Activated B cell treated with CpG ODN at 0.5 μM for 24 hours (primary cell): ENCODE results near the gene C17orf107. TPM values are rescaled to one million over a fixed set of nuclear protein-coding genes. Genes with fewer than 3 reads are reported as not detected.
A peak's percentile ranks its signal among the peaks of the same experiment; 100 is the strongest.

Source experiments
- ATAC-seq: fragments of 200-7000 bp; cut with Tn5 transposase; one replicate; pipeline ENCODE4 v1.10.0; 2021; ENCODE audit warnings: low read depth, mild to moderate bottlenecking, moderate library complexity
- CTCF ChIA-PET: fragments of 350-600 bp; sonication (Branson Sonifier 250); formaldehyde crosslinking; loops from one replicate; lab custom pipeline; 2021; ENCODE audit warnings: antibody characterized with exemption; lab: Charles Lee
- POLR2A ChIA-PET: fragments of 350-600 bp; sonication (Branson Sonifier 250); formaldehyde crosslinking; loops from one replicate; lab custom pipeline; 2021; ENCODE audit warnings: antibody characterized with exemption; lab: Charles Lee
- DNase-seq: peaks from one replicate; pipeline ENCODE4 v3.0.0; 2022
- H3K27ac Mint-ChIP-seq: one replicate; pipeline ENCODE4 v1.8.0; 2020; ENCODE audit warnings: mixed read lengths
- H3K27me3 Mint-ChIP-seq: one replicate; pipeline ENCODE4 v1.8.0; 2021; ENCODE audit warnings: mixed read lengths
- H3K36me3 Mint-ChIP-seq: one replicate; pipeline ENCODE4 v1.8.0; 2021; ENCODE audit warnings: low read depth, mixed read lengths
- H3K4me1 Mint-ChIP-seq: one replicate; pipeline ENCODE4 v1.8.0; 2021; ENCODE audit warnings: mixed read lengths
- H3K4me3 Mint-ChIP-seq: one replicate; pipeline ENCODE4 v1.8.0; 2020; ENCODE audit warnings: mild to moderate bottlenecking, mixed read lengths
- H3K9me3 Mint-ChIP-seq: one replicate; pipeline ENCODE4 v1.8.0; 2020; ENCODE audit warnings: mixed read lengths
- intact Hi-C: fragments of 100-400 bp; cut with micrococcal nuclease; formaldehyde crosslinking; loops from one replicate; pipeline ENCODE4 v1.15.1; 2024
- total RNA-seq: library from RNA; stranded (reverse); gene quantifications from 2 replicates; pipeline ENCODE4 v1.2.3, GENCODE V29; 2022
- TF ChIP-seq, protein P1 (sequence below): fragments of 200-600 bp; IDR thresholded peaks from one replicate; pipeline ENCODE4 v1.8.0; 2022; ENCODE audit warnings: antibody characterized with exemption, mild to moderate bottlenecking

The C17orf107 gene
- total RNA-seq, 1 donor from 2014 or later = 1.8 TPM

DNA sequence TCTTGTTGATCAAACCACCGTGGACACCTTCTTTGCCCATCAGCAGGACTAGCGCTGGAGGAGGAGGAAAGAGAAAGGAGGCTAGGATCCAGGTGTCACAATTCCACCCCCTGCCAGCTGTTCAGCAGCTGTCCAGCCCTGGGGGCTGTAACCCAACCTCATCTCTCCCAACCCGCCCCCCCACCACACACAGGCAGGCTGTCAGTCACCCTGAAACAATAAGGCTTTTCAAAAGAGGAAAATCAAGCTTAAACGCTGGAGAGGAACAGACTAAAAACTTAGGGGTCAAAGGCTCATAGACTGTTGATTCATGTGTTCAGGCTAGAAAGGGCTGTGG is 46.6 kb downstream of the C17orf107 start:
- TF ChIP-seq, protein P1, sequence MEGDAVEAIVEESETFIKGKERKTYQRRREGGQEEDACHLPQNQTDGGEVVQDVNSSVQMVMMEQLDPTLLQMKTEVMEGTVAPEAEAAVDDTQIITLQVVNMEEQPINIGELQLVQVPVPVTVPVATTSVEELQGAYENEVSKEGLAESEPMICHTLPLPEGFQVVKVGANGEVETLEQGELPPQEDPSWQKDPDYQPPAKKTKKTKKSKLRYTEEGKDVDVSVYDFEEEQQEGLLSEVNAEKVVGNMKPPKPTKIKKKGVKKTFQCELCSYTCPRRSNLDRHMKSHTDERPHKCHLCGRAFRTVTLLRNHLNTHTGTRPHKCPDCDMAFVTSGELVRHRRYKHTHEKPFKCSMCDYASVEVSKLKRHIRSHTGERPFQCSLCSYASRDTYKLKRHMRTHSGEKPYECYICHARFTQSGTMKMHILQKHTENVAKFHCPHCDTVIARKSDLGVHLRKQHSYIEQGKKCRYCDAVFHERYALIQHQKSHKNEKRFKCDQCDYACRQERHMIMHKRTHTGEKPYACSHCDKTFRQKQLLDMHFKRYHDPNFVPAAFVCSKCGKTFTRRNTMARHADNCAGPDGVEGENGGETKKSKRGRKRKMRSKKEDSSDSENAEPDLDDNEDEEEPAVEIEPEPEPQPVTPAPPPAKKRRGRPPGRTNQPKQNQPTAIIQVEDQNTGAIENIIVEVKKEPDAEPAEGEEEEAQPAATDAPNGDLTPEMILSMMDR = no peak
- CTCF ChIA-PET = interaction anchor here (1.0 kb wide), 2 partner anchors 21 to 37 kb away, joined by 3 to 7 read pairs; partner anchors contain the start of gene SPAG7
- ATAC-seq = no peak

DNA sequence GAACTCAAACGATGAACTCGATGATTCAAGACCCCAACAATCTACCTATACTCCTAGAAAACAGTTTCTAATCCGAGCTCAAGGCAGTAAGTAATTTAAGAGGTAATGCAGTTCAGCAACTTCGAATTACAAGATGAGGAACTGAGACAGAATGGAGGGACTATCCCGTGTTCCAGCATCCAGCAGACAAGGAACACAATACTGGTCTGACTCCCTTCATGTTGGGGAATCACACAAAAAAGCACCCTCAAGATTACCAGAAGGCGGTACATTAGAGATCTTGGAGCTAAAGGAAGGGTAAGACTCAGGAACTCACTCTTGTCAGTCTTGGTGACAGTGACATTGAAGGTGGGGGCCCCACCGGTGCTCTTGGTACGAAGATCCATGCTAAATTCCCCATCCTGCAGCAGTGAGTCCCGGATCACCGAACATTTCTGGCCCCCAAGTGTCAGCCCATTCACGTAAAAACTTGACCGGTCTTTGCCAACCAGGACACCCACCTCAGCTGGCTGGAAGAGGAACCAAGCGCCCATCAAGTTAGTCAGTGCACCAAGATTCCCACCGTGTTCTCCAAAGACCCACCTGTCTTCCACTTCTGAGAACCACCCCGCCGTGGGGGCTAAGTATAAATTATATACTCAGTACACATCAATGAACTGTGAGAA is 47.1 kb downstream of the C17orf107 start:
- Mint-ChIP-seq H3K4me1 (peaks cover 69% of the 10 kb centered on the region), H3K27me3 (peaks cover 2% of the 10 kb centered on the region), H3K4me3 (peak overlapping the region; percentile 100), H3K36me3 (peaks cover 57% of the 10 kb centered on the region), H3K9me3 (no peaks in the 10 kb centered on the region), H3K27ac (peak overlapping the region; percentile 100)
- POLR2A ChIA-PET = interaction anchor here (0.6 to 12.1 kb wide), 19 partner anchors 7 to 1032 kb away, joined by 3 to 391 read pairs (median 6); partner anchors contain the start of genes ARRB2, C17orf107, CAMTA2 and CYB5D2
- no peak for DNase-seq
- CTCF ChIA-PET = interaction anchor here (1.0 kb wide), 2 partner anchors 21 to 37 kb away, joined by 3 to 7 read pairs; partner anchors contain the start of gene SPAG7
- ATAC-seq = no peak
- intact Hi-C loops = loop anchor here (5.0 to 10.0 kb wide), 6 partner anchors 139 to 1034 kb away; partner anchors contain the start of genes ATP2A3, MED11, NUP88 and PLD2
- TF ChIP-seq, protein P1 = no peak

More for the DNA sequence above, 46.6 kb downstream of the C17orf107 start:
- Mint-ChIP-seq H3K9me3 (no peaks in the 10 kb centered on the region), H3K4me1 (peaks cover 71% of the 10 kb centered on the region), H3K27me3 (peaks cover 2% of the 10 kb centered on the region), H3K4me3 (peak overlapping the region; percentile 100), H3K27ac (peak overlapping the region; percentile 100), H3K36me3 (peaks cover 61% of the 10 kb centered on the region)
- intact Hi-C loops = loop anchor here (5.0 to 10.0 kb wide), 6 partner anchors 139 to 1034 kb away; partner anchors contain the start of genes ATP2A3, MED11, NUP88 and PLD2
- POLR2A ChIA-PET = interaction anchor here (0.7 to 12.1 kb wide), 12 partner anchors 21 to 246 kb away, joined by 3 to 391 read pairs (median 14); partner anchors contain the start of genes C17orf107, CAMTA2, INCA1 and KIF1C
- no peak for DNase-seq

DNA sequence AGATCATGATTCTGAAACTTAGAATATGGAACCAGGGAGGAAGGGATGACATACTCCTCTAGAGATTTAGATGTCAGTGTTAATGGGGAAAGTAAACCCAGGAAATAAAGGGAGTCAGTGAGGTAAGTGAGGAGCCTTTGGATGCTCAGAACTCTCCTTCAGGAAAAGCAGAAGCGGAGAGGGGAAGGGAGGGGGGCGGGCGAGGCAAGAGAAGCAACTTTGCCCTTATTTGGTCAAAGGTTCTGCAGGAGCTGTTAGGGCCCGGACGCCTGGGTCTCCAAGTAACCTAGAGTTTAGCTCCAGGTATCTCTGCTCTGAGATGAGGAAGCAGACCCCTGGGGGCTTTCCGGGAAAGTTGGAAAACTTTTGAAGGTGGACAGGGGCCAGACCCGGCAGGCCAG is 47.7 kb downstream of the C17orf107 start:
- Mint-ChIP-seq H3K27ac (peak overlapping the region; percentile 100), H3K4me3 (peak overlapping the region; percentile 100), H3K4me1 (peaks cover 63% of the 10 kb centered on the region), H3K9me3 (no peaks in the 10 kb centered on the region), H3K36me3 (peaks cover 52% of the 10 kb centered on the region), H3K27me3 (peaks cover 2% of the 10 kb centered on the region)
- CTCF ChIA-PET = interaction anchor here (1.6 kb wide), 1 partner anchor 40 kb away, joined by 3 read pairs; no protein-coding TSS in a partner anchor
- intact Hi-C loops = loop anchor here (5.0 to 10.0 kb wide), 6 partner anchors 140 to 1035 kb away; partner anchors contain the start of genes ATP2A3, MED11, NUP88 and PLD2
- POLR2A ChIA-PET = interaction anchor here (0.6 to 12.1 kb wide), 20 partner anchors 7 to 1033 kb away, joined by 3 to 391 read pairs (median 7); partner anchors contain the start of genes ARRB2, C17orf107, CAMTA2 and CYB5D2
- TF ChIP-seq, protein P1 = no peak
- DNase-seq (no peak), ATAC-seq (no peak)

DNA sequence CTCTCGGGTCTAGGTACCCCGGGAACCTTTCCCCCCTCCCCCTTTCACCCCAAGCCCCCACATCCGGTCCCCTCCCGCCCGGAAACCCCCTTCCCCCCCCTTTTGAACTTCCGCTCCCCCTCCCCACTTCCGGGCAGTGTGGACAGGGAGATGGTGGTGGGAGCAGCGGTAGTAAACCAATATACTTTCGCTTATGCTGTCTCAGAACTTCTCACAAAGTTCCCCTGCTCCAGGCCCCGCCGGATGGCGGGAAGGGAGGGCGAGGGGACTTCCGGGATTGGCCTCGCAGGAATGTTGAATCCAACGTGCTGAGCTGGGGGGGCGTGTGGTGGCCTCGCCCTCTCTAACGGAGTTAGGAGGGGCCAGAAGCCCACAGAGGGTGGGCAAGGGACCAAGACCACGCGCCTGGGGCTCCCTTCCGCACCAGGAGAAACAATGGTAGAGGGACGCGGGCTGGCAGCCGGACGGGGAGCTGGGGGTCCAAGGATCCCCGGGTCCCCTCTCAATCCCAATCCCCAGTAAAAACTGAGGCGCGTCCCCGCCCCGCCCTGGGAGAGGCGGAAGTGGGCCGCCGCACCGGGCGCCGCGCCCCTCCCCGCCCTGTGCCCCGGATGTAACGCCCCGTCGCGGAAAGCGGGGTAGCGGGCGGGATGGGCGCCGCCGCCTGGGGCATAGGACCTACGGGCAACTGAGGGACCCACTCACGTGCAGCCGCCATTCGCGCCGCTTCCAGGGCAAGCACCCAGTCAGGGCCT is 48.3 kb downstream of the C17orf107 start:
- POLR2A ChIA-PET = interaction anchor here (0.6 to 12.1 kb wide), 29 partner anchors 8 to 1033 kb away, joined by 3 to 391 read pairs (median 6); partner anchors contain the start of genes ARRB2, C17orf107, CAMTA2 and CHRNE
- ATAC-seq = peak; percentile 6
- H3K4me1 Mint-ChIP-seq = peaks cover 58% of the 10 kb centered on the region
- H3K4me3 Mint-ChIP-seq = peak overlapping the region; percentile 100
- H3K27me3 Mint-ChIP-seq = peaks cover 2% of the 10 kb centered on the region
- no peaks in the 10 kb centered on the region for H3K9me3 Mint-ChIP-seq
- H3K36me3 Mint-ChIP-seq = peaks cover 46% of the 10 kb centered on the region
- CTCF ChIA-PET = interaction anchor here (1.0 to 1.6 kb wide), 3 partner anchors 8 to 39 kb away, joined by 3 to 4 read pairs (median 3); partner anchors contain the start of genes RNF167 and SLC25A11
- intact Hi-C loops = loop anchor here (2.0 to 10.0 kb wide), 9 partner anchors 39 to 1035 kb away; partner anchors contain the start of genes ARRB2, ATP2A3, MED11 and NUP88
- H3K27ac Mint-ChIP-seq = peak overlapping the region; percentile 100
- DNase-seq = peak; percentile 66
- TF ChIP-seq, protein P1 = no peak
